Activated T-helper 17 cell treated with anti-CD3 and anti-CD28 coated beads, Interleukin-2, amount 50 U/mL, for 72 hours (primary cell): ENCODE data around the gene RRM2. TPM values are rescaled to one million over a fixed set of nuclear protein-coding genes. Genes with fewer than 3 reads are reported as not detected.
A peak's percentile ranks its signal among the peaks of the same experiment; 100 is the strongest.

Experiments used
- ATAC-seq: fragments of 150-1000 bp; cut with Tn5 transposase; replicated peaks from 2 replicates; pipeline ENCODE4 v1.10.0; 2021; ENCODE audit warnings: mild to moderate bottlenecking, moderate library complexity
- H3K27ac Mint-ChIP-seq: one replicate; pipeline ENCODE4 v1.8.0; 2022; ENCODE audit warnings: mixed read lengths
- H3K27me3 Mint-ChIP-seq: one replicate; pipeline ENCODE4 v1.8.0; 2022; ENCODE audit warnings: mixed read lengths
- H3K36me3 Mint-ChIP-seq: one replicate; pipeline ENCODE4 v1.8.0; 2022; ENCODE audit warnings: low read depth, mild to moderate bottlenecking, mixed read lengths
- H3K4me1 Mint-ChIP-seq: one replicate; pipeline ENCODE4 v1.8.0; 2022; ENCODE audit warnings: mixed read lengths
- H3K4me3 Mint-ChIP-seq: one replicate; pipeline ENCODE4 v1.8.0; 2022; ENCODE audit warnings: mild to moderate bottlenecking, mixed read lengths
- H3K9me3 Mint-ChIP-seq: one replicate; pipeline ENCODE4 v1.8.0; 2022; ENCODE audit warnings: mixed read lengths
- total RNA-seq, 2 donors: library from RNA; stranded (reverse); gene quantifications; one replicate each; pipeline ENCODE4 v1.2.3, GENCODE V29; 2022

Gene RRM2
- total RNA-seq, 2 donors from 2014 or later = 515 to 567 TPM

- no peak overlapping the region for H3K27ac Mint-ChIP-seq
- no peak overlapping the region for H3K4me3 Mint-ChIP-seq
- no peaks in the 10 kb centered on the region for H3K9me3 Mint-ChIP-seq
- ATAC-seq = no peak
- no peaks in the 10 kb centered on the region for H3K36me3 Mint-ChIP-seq
- H3K27me3 Mint-ChIP-seq = no peaks in the 10 kb centered on the region
- H3K4me1 Mint-ChIP-seq = peaks cover 4% of the 10 kb centered on the region
These were observed 50.9 kb downstream of the RRM2 start for GRCh38 chr2:10173258-10174005.

DNA sequence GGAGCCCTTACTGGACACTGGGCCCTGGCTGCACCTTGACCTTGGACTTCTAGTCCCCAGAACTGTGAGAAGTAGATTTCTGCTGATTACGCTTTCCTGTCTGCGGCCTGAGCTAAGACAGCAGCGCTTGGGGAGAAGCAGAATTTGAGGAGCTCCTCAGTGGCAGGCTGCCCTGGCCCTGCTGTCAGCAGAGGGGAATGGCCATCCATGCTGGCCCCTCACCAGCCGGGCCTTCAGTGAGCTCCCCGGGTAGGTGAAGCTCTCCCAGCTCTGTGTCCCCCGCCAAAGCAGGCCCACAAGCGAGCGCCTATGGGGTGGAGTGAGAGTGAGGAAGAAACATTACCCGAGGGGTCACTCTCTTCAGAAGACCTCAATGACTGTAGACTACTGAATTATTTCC lies 51.6 kb downstream of the RRM2 start:
- Mint-ChIP-seq H3K27me3 (no peaks in the 10 kb centered on the region), H3K4me1 (no peaks in the 10 kb centered on the region), H3K36me3 (no peaks in the 10 kb centered on the region), H3K4me3 (no peak overlapping the region), H3K9me3 (no peaks in the 10 kb centered on the region), H3K27ac (no peak overlapping the region)
- no peak for ATAC-seq

GRCh38 chr2:10175441-10175840 lies 52.9 kb downstream of the RRM2 start:
- Mint-ChIP-seq H3K36me3 (no peaks in the 10 kb centered on the region), H3K27me3 (no peaks in the 10 kb centered on the region), H3K4me3 (no peak overlapping the region), H3K4me1 (no peaks in the 10 kb centered on the region), H3K27ac (peak overlapping the region; percentile 52), H3K9me3 (no peaks in the 10 kb centered on the region)
- ATAC-seq = no peak

DNA sequence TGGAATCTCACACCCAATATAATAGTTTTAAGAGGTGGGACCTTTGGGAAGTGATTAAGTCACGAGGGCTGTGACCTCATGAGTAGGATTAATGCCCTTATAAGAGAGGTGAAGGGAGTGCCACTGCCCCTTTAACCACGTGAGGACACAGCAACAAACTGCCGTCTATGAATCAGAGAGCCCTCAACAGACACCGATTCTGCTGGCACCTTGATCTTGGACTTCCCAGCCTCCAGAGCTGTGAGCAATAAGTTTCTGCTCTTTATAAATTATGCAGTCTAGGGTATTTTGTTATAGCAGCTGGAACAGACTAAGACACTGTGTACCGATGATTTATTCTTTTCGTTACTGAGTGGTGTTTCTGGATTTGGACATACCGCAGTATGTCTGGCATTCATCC lies 56.2 kb downstream of the RRM2 start:
- Mint-ChIP-seq H3K27ac (no peak overlapping the region), H3K36me3 (no peaks in the 10 kb centered on the region), H3K4me3 (no peak overlapping the region), H3K27me3 (no peaks in the 10 kb centered on the region), H3K9me3 (no peaks in the 10 kb centered on the region), H3K4me1 (no peaks in the 10 kb centered on the region)
- ATAC-seq = no peak

- ATAC-seq = no peak
- Mint-ChIP-seq H3K36me3 (no peaks in the 10 kb centered on the region), H3K4me3 (no peak overlapping the region), H3K27me3 (no peaks in the 10 kb centered on the region), H3K4me1 (no peaks in the 10 kb centered on the region), H3K9me3 (no peaks in the 10 kb centered on the region), H3K27ac (no peak overlapping the region)
These were observed 56.9 kb downstream of the RRM2 start for GRCh38 chr2:10179422-10179821.

- no peaks in the 10 kb centered on the region for H3K9me3 Mint-ChIP-seq
- no peaks in the 10 kb centered on the region for H3K4me1 Mint-ChIP-seq
- no peaks in the 10 kb centered on the region for H3K36me3 Mint-ChIP-seq
- ATAC-seq = no peak
- H3K4me3 Mint-ChIP-seq = no peak overlapping the region
- no peak overlapping the region for H3K27ac Mint-ChIP-seq
- H3K27me3 Mint-ChIP-seq = no peaks in the 10 kb centered on the region
These were observed 57.7 kb downstream of the RRM2 start for GRCh38 chr2:10180229-10180628.

Other genes with a start within 250 kb of the RRM2 start
- under 1 TPM; 0.82 to 0.85 TPM for gene GRHL1, start 171.0 kb upstream of the RRM2 start, total RNA-seq
- gene KLF11, start 79.2 kb upstream of the RRM2 start, total RNA-seq = 1 to 10 TPM; 5.6 to 7.9 TPM
- gene CYS1, start 42.3 kb upstream of the RRM2 start, total RNA-seq = under 1 TPM in 1 of 2 donors, not detected in 1; 0.09 TPM
- gene HPCAL1, start 180.2 kb downstream of the RRM2 start, total RNA-seq = 100 to 1,000 TPM in 1 of 2 donors, 10 to 100 TPM in 1; 57.9 to 139 TPM